Measurements from ENCODE around the gene LRCOL1. TPM values are rescaled to one million over a fixed set of nuclear protein-coding genes. Genes with fewer than 3 reads are reported as not detected.

LRCOL1 gene
- total and polyA plus RNA-seq, 3 donors from 2014 or later = 0.81 to 1.6 TPM; not detected in 1

GRCh38 chr12:132556216-132556615 is 54.2 kb downstream of the LRCOL1 start:
- H3K36me3 ChIP-seq (ENCODE audit: low read depth, missing control alignments) = no peaks in the 10 kb centered on the region
- H3K27ac ChIP-seq = no peak overlapping the region
- 93 to 96% methylated on average over 8 to 16 of the region's 16 CpGs for WGBS, 2 donors
- H3K27me3 ChIP-seq = no peaks in the 10 kb centered on the region
- H3K4me3 ChIP-seq = no peak overlapping the region
- H3K9me3 ChIP-seq = no peaks in the 10 kb centered on the region
- H3K4me1 ChIP-seq = peaks cover 11% of the 10 kb centered on the region
- TF ChIP-seq POLR2A (IDR thresholded peaks at IDR 0.05) (no peak), CTCF (IDR thresholded peaks at IDR 0.05) (no peak)
- DNase-seq = no peak
- intact Hi-C loops (cut with DNase I; ENCODE audit: low total_unique reads) = no loop called here

GRCh38 chr12:132555686-132556085 is 54.7 kb downstream of the LRCOL1 start:
- no peak for DNase-seq
- Histone ChIP-seq H3K4me3 (no peak overlapping the region), H3K27ac (no peak overlapping the region), H3K36me3 (ENCODE audit: low read depth, missing control alignments) (no peaks in the 10 kb centered on the region), H3K4me1 (peaks cover 6% of the 10 kb centered on the region), H3K27me3 (no peaks in the 10 kb centered on the region), H3K9me3 (no peaks in the 10 kb centered on the region)
- intact Hi-C loops (cut with DNase I; ENCODE audit: low total_unique reads) = no loop called here
- TF ChIP-seq CTCF (IDR thresholded peaks at IDR 0.05) (no peak), POLR2A (IDR thresholded peaks at IDR 0.05) (no peak)
- 95 to 99% methylated on average over 7 to 13 of the region's 13 CpGs for WGBS, 2 donors

GRCh38 chr12:132554845-132555630 is 55.3 kb downstream of the LRCOL1 start:
- H3K4me1 ChIP-seq = peaks cover 4% of the 10 kb centered on the region
- H3K27me3 ChIP-seq = no peaks in the 10 kb centered on the region
- H3K4me3 ChIP-seq = no peak overlapping the region
- TF ChIP-seq CTCF (IDR thresholded peaks at IDR 0.05) (peak; percentile 15 to 32 (median 20)), POLR2A (IDR thresholded peaks at IDR 0.05) (no peak)
- no peak overlapping the region for H3K27ac ChIP-seq
- no peak for DNase-seq
- intact Hi-C loops (cut with DNase I; ENCODE audit: low total_unique reads) = no loop called here
- H3K36me3 ChIP-seq (ENCODE audit: low read depth, missing control alignments) = no peaks in the 10 kb centered on the region
- no peaks in the 10 kb centered on the region for H3K9me3 ChIP-seq
- 90 to 93% methylated on average over 34 to 53 of the region's 53 CpGs for WGBS, 2 donors

Small RNA genes within 50 kb of the gene (microRNA-seq; reads per million reads assigned to microRNA genes)
- 0 to 1.4 reads per million in 2 donors for gene MIR6763 (ENCODE audit: borderline number of aligned reads in 2 of 2, borderline replicate concordance in 1 of 2)

Small RNA genes within 50 kb of the gene (small RNA-seq; reads per million reads assigned to genes)
- gene MIR6763 = 0 reads per million in 2 donors

Other genes starting within 250 kb of the LRCOL1 start
- 10 to 100 TPM; 88.3 to 98.9 TPM for gene FBRSL1, start 120.4 kb downstream of the LRCOL1 start, total RNA-seq
- gene FBRSL1, start 120.4 kb downstream of the LRCOL1 start, polyA plus RNA-seq (ENCODE audit: insufficient read depth, low read depth, low replicate concordance) = 51.1 TPM
- 1 to 10 TPM; 2.2 to 2.7 TPM for gene P2RX2, start 8.2 kb upstream of the LRCOL1 start, total RNA-seq
- gene P2RX2, start 8.2 kb upstream of the LRCOL1 start, polyA plus RNA-seq (ENCODE audit: insufficient read depth, low read depth, low replicate concordance) = 3.0 TPM
- gene POLE, start 76.8 kb upstream of the LRCOL1 start, total RNA-seq = 100 to 1,000 TPM; 123 to 288 TPM
- 76.8 TPM for gene POLE, start 76.8 kb upstream of the LRCOL1 start, polyA plus RNA-seq (ENCODE audit: insufficient read depth, low read depth, low replicate concordance)
- gene PXMP2, start 77.0 kb upstream of the LRCOL1 start, total RNA-seq = 10 to 100 TPM; 16.0 to 26.5 TPM
- 13.5 TPM for gene PXMP2, start 77.0 kb upstream of the LRCOL1 start, polyA plus RNA-seq (ENCODE audit: insufficient read depth, low read depth, low replicate concordance)
- 10 to 100 TPM; 40.9 to 48.0 TPM for gene PGAM5, start 100.3 kb upstream of the LRCOL1 start, total RNA-seq
- 37.2 TPM for gene PGAM5, start 100.3 kb upstream of the LRCOL1 start, polyA plus RNA-seq (ENCODE audit: insufficient read depth, low read depth, low replicate concordance)
- 100 to 1,000 TPM; 103 to 120 TPM for gene ANKLE2, start 151.2 kb upstream of the LRCOL1 start, total RNA-seq
- 204 TPM for gene ANKLE2, start 151.2 kb upstream of the LRCOL1 start, polyA plus RNA-seq (ENCODE audit: insufficient read depth, low read depth, low replicate concordance)
- 10 to 100 TPM; 72.3 to 95.2 TPM for gene GOLGA3, start 218.3 kb upstream of the LRCOL1 start, total RNA-seq
- gene GOLGA3, start 218.3 kb upstream of the LRCOL1 start, polyA plus RNA-seq (ENCODE audit: insufficient read depth, low read depth, low replicate concordance) = 30.4 TPM